HTERT RPE-1 (cell line): ENCODE data around the gene ERRFI1.

Source experiments
- in situ Hi-C: fragments of 300-500 bp; cut with MboI; formaldehyde crosslinking; loops from 4 replicates; pipeline ENCODE4 v1.14.3; 2020; ENCODE audit warnings: low sequenced_read_pairs

Gene ERRFI1

DNA sequence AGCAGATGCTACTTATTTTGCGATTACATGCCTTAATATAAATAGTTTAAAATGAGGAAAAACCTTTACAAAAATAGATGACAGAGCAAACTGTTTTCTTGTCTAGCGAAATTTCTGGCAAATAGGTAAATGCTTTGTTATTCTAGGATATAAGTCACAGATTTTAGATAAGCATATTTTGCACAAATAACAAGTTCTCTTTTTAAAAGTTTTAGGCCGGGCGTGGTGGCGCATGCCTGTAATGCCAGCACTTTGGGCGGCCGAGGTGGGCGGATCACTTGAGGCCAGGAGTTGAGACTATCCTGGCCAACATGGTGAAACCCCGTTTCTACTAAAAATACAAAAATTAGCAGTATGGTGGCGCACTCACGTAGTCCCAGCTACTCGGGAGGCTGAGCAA is 20.3 kb upstream of the ERRFI1 start:
- in situ Hi-C loops, result no loop called here

DNA sequence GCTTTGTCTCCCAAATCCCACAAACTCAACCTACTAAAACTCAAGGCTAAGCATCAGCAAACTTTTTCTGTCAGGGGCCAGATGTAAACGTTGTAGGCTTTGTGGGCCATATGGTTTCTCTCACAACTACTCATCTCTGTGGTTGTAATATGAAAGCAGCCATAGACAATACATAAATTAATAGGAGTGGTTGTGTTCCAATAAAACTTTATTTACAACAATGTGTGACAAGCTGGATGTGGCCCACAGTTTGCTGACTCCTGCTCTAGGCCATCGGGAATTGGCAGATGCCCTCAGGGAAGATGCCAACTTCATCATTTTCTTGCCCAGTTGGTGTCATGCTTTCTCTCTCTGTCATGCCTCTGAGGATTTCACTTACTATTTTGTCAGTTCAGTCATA is 17.5 kb upstream of the ERRFI1 start:
- in situ Hi-C loops, result no loop called here

DNA sequence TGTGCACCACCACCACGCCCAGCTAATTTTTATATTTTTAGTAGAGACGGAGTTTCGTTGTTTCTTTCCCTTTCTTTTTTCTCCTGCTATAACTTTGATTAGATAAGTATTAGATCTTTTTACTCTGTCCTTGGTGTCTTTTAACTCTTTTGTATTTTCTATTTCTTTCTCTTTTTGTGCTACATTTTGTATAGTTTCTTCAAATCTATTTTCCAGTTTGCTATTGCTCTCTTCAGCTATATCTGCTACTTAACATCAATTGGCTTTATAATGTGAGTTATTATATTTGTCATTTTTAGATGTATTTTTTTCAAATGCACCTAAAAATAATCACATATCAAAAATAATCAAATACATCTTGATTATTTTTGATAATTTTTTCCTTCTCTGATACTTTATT is 16.0 kb upstream of the ERRFI1 start:
- in situ Hi-C loops, result no loop called here

DNA sequence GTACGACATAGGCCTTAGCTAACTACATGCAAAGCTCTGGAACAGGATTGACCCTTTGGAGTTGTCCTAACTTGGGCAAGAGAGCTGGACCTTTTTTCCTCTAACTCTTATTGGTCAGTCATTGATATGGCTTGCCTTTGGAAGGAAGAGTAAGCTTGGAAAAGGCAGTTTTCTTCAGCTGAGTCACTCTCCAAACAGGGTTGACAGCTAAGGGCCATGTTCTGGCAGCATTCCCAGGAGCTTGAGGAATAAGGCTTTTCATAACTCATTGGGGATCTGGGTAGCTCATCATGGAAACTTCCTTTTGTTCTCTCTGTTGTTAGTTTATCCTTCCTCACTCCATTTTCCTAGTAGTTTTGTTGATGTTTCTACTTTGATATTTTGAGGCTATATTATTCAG is 14.5 kb upstream of the ERRFI1 start:
- in situ Hi-C loops, result no loop called here

DNA sequence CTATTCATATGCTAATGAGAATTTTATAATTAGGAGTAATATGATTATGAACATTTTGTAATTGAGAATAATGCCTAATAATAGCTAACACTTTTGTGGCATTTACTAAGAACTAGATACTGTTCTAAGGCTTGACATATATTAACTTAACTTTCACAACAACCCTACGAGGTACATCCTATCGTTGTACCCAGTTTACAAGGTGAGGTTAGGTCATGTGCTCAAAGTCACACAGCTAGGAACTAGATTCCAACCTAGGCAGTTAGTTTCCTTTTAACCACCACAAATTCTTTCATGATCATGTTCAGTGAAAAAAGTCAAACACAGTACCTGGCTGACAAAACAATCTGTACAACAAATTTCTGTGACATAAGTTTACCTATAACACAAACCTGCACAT is 13.0 kb upstream of the ERRFI1 start:
- in situ Hi-C loops, result no loop called here

DNA sequence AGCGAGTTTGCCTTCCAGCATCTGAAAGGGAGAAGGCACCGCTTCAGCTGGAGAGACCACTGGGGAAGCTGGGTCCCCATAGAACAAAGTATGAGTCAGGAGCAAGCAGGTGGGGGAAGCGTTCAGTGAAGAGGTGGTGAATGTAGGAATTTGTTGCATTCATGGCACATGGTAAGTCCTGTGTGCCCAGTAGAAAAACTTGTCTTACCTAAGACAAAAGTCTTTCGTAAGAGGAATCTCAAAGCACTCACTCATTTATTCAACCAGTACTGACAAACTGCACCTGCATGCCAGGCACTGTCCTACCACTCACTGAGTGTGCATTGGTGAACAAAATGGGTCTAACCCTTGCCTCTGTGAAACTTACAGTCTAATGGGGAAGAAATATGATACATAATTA is 9.2 kb upstream of the ERRFI1 start:
- in situ Hi-C loops, result no loop called here

DNA sequence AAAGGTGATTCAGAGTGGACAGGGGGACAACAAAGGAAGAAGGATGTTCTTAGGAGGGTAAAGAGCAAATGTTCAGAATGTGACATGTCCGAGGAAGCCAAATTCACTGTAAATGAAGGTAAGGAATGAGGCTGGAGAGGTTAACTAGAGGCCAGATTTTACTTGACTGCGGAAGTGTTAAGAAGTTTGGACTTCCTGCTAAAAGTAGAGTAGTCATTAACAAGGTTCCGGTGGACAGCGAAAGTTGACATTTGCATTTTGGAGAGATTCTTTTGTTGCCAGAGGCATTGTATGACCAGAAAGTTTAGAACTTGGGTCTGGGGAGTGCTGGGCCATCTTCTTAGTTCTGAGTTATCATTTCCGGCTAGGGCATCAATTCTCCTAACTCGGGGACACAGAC is 7.2 kb upstream of the ERRFI1 start:
- in situ Hi-C loops, result no loop called here

DNA sequence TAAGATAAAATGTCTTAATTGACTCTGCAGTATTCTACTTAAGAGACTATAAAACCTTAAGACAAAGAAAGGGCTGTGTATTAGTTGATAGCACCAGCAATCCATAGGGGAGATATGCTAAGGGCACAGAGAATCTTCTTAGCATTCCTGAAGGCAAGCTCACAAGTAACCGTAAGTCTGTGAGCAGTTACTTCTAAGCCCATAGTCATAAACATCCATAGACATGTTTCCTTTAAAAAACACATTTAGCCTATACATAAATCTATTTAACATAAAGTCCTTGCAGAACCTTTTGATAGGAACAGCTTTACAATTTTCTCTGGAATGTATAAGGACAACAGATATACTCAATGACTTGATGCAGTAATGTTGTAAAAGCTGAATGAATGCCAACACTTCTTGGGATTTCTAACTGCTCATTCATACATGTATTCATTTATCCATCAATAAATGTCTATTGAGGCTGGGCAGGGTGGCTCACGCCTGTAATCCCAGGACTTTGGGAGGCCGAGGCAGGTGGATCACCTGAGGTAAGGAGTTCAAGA is 6.3 kb upstream of the ERRFI1 start:
- in situ Hi-C loops, result no loop called here

DNA sequence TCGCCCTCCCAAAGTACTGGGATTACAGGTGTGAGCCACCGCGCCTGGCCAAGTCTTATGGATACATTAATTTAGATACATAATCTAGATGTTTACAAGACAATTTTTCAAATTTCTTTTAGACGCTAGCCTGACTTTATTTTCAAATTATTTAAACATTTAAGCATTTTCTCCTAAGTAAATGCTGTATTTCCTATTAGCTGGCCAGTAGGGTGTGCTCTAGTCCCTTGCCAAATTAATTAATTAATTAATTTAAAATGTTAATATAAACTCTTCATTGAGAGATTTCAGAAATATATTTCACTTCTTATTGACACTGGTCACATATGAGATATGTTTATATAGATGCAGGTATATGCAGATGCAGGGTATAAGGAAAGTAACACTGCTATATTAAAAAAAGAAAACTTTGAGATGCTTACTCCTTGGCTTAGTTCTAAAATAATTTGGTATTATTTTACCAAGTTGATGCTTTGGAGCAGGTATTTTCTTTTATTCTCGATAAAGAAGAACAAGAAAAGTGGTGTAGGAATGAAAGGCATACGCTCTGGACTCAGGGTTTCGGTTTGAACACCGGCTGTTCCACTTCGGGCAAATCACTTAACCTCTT is 5.2 kb upstream of the ERRFI1 start:
- in situ Hi-C loops, result no loop called here

DNA sequence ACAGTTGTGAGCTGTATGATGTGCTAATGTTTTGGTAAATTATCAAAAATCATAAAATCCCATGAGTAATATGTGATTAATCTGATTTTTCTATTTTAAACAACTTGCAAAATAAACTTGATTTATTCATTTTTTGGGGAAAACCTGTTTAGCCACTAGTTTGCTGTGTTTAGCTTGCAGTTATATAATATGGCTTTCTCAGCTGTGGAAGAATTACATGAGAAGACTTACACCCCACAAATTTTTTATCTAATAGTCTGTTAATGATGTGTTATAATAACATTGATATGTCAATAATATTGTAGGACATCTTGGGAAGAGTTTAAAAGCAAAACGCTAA is 2.4 kb upstream of the ERRFI1 start:
- in situ Hi-C loops, result no loop called here

DNA sequence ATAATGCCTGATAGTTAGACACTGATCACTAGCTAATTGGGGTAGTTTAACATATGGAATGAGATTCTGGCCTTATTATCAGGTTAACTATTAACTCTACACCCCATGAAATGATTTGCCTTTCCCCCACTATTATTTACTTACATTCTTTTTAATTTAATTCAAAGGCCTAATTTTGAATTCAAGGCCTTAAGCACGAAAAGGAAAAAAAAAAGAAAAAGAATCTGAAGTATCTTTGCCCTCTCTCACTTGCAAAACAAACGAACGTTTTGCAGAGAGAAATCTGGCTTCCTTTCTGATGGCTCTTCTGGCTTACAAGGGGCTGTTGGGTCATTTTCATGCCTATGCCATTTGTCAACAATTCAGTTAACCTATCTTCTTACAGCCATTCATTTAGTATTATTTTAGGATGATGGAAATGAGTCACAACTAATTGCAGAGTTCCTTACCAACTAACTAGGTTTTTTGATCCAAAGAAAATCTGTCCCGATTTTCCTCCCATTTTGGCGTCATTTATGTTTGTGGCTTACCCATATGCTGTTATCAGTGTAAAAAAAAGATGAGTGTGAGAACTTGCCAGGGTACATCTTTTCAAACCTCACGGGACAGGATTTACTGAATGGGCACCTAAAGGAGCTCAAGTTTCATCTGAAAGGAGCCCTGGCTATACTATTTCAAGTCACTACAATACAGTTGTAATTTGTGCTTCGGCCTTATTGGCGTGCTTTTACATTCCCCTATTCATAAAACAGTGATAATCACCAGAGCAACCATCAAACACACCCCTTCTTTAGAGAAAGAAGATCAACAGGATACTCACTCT is 1.9 kb upstream of the ERRFI1 start:
- in situ Hi-C loops, result no loop called here

DNA sequence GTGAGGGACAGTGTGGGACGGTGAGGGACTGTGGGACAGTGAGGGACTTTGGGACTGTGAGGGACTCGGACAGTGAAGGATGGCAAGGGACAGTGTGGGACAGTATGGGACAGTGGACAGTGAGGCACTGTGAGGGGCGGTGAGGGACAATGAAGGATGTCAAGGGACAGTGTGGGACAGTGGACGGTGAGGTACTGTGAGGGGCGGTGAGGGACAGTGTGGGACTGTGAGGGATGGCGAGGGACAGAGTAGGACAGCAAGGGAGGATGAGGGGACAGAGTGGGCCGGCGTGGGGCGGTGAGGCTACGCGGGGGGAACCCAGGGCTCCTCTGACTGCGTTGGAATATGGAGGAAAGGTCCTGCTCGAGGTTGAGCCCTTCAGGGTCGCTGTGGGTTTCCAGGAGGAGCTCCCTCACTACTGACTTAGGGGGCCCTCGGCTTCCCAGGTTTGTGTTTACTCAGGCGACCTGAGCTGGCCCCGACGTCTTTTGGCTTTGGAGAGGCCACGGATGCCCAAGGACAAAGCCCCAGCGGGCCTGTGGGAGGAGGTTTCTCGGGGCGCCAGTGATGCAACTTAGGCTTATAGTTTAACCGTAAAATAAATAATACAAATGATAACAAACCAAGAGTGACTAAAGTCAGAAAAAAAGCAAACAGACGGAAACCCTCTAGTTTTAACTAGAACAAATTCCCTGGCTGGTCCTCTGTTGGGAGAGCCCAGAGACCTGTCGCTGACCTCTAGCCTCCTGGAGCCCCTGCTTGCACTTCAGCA is 1.1 kb upstream of the ERRFI1 start:
- in situ Hi-C loops, result no loop called here

DNA sequence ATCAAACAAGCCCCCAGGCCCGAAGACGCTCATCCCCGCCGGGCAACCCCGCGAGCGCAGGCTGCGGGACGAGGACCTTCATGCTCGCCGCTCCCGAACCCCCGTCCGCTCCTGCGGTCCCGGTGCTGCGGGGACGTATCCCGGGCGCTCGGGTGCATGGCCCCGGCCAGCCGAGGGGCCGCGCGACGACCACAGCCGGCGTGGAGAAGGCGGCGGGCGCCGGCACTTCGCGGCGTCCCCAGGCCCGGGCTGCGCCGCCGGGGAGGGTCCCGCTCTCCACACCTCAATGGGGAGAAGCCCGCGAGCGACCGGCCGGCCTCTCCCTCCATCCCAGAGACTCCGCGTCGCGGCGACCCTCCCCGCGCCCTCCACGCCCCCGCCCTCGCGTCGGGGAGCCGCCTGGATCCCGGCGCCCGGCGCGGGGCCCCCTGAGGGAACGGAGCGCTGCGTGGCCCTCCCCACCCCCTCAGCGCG is 401 bp downstream of the ERRFI1 start:
- in situ Hi-C loops, result no loop called here

DNA sequence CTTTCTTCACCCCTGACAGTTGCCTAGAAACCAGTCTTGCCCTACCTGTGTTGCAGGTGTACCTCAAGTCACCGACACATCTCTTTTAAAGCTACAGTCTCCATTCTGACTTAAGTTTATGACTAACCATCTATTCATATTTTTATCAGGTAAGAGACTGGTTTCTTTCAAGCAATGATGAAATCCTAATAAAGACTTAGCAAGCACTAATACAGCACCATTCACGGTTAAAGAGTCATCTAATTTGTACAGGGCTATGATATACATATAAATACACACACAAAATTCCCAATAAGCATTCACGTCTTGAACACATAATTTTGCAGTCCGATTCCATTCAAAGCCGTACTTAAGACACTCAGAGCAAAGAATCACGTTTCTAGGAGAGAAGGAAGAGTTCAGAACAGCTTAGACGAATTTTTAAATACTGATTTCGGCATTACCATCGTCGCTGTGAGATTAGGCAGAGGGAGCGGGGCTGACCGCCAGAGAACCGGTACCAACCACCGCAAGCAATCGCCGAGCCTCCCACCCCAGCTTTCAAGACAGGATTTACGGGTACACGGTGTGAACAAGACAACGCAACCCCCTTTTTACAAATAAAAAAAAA is 943 bp downstream of the ERRFI1 start:
- in situ Hi-C loops, result no loop called here

DNA sequence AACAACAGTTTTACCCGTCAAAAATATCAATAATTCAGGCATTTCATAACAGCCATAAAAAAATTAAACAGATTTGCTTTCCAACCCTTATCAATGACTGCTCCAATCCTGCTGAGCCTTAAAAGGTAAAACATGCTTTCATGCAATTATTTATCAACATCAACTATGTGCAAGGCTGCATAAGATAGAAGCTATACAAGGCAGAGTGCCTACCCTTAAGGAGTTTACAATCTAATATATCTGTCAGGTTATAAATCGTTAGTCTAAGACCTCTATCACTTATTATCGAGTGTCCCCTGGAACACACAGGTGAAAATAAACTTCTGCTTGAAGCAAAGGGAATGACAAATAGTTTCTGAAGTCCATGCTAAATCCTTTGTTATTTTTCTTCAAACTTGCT is 1.8 kb downstream of the ERRFI1 start:
- in situ Hi-C loops, result no loop called here

DNA sequence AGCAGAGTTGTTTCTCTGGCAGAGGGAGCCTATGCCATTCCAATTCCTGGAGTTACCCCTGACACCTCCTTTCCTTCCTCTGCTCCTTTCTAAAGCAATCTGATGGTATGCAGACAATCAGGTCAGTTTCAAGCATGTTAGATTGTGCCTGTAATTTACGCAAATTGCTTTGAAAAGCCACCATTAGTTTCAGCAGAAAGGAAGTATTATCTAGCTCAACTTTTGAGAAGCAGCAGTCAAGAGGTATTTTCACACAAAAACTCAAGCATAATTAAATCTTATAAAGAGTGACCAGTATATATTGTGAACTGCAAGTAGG is 2.2 kb downstream of the ERRFI1 start:
- in situ Hi-C loops, result no loop called here

DNA sequence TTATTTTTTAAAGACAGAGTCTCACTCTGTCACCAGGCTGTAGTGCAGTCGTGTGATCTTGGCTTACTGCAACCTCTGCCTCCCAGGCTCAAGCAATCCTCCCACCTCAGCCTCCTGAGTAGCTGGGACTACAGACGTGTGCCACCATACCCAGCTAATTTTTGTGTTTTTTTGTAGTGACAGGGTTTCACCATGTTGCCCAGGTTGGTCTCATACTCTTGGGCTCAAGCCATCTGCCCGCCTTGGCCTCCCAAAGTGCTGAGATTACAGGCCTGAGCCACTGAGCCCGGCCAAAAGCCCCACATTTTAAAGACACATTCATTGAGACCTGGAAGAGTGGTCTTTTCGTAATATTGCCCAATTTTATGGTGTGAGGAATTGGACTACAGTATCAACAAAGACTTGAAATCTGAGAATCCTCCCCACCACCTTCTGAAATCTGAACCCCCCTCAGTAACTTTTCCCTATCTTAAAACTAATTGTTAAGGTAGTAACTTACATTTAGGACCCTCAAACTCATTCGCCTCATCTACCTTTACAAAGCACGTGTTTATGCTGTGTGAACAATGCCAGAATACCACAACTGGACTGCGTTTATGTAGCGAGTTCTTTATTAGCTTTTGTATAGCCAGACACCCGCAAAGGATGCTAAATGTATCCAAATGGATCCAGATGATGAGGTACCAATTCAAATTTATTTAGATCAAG is 2.7 kb downstream of the ERRFI1 start:
- in situ Hi-C loops, result no loop called here

DNA sequence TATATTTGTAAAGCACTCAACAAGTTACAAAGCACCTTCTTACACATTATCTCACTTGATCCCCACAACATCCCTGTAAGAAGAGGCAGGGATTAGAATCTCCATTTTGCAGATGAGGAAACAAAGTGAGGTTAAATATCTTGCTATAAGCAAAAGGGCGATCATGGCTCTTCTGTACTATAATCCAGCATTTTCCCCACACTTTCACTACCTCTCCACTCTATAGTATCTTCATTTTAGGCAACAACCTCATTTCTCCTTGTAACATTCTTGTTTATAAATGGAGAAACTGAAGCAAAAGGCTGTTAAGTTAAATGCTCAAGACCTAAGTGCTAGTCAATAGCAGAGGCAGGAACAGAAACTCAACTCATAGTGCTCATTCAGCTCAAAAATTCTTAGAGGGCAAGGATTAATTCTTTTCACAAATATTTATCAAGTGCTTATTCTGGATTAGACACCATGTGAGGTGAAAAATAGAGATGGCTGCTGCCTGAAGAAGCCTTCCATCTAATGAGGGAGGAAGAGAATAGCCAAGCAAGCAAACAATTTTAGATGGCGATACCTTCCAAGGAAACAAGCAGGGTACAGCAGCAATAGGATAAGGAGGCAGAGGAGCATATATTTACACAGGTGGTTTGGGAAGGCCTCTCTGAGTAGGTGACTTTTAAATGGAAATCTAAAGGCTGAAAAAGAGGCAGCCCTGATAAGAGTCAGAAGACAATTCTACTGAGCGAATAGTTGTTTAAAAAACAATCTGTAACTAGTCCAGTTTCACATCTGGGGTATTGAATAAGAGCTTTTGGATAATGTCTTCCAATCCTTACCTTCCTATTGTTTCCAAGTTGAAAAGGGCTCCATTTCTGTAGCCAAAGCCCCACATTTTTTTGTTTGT is 3.5 kb downstream of the ERRFI1 start:
- in situ Hi-C loops, result no loop called here

DNA sequence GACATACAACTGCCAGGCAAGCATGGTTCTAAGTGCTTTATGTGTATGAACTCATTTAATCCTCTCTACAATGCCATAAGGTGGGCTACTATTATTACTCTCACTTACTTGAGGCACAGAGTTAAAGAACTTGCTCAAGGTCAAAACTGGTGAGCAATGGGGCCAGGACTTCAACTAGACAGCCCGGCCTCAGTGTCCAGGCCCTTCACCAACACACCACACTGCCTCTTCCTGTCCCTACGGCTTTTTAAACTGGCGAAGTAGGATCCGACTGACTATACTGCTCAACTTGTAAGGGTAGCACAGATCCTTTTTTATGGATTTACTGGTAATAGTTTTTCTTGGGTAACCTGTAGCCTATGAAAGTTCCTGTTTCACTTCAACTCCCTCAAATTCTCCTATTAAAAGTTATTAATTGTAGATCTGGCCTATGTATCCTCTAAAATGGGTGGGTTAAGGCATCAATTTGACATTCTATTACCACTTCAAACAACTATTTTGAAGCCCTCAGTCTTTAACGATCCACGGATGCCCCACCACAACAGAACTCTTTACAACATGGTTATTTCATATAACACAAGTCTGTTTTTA is 4.3 kb downstream of the ERRFI1 start:
- in situ Hi-C loops, result no loop called here
